ENCODE results near the gene KY.

Gene KY

DNA sequence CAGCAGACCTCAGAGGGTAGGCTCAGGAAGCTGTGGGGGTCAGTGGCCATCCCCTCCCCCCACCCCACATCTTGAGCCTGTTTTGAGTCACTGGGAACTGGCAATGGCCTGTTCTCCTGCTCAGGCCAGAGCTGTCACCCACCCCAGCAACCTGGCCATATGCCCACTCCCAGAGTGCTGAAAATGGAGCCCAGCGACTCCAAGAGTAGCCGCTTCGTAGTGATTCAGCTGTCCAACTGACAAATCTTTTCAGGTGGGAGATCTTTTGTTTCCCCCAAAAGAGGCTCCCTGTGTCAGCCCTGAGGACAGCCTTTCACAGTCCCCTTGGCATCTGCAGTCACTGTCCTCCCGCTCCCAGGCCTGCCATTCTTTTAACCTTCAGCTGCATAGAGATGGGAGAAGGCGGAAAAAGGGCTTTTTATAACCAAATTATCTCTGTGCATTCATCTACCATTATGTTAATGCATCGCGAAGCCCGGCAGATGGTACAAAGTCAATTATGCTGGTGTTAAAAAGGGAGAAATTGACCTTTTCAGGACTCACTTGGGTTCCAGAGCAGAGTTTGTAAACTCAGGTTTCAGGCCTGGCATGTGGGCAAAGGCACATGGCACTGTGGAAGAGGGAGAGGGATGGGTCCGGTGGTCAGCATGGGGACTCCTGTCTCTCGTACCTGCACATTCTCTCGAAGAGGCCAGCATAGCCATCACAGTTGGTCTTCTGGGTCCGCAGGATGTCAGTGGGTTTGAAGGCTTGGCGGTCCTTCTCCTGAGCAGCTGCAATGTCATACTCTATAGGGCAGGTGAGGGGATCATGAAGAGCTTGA, 32.1 kb downstream of the KY start:
- FAIRE-seq = no peak

DNA sequence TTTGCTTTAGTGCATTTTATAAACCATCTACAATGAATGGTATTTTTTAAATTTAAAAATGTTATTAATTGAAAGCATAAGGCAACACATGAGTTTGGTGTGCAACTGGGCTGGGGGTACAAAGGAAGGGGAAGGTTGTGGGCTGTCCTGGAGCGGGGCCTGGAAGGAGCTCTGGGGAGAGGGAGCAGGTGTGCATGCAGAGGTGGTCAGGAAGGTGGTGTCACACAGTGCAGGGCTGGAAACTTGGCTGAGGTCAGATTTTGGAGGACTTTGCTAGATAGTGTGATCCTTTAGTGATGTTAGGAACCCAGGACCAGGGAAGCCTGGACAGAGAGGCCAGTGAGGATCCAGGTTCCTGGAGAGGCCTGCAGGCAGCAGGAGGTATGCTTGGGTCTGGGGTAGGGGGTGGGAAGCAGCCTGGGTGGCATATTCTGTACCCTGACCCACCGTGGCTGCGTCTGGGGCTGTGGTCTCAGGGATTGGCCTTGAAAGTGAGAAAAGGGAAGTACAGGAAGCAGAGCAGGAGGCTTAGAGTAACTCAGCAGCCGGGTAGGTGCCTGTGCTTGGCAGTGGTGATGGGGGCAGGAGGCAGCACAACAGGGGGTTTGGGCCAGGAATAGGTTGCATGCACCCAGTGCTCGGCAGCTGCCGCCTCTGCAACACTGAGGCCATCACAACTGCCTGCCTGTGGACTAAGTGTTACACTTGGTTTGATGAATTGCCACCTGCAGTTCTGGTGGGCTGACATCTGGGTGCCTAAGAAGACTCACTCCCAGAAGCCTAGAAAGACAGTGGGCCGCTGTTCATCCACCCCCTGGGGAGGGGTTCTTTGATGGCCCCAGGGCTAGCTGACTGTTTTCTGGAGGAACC, 33.0 kb downstream of the KY start:
- FAIRE-seq = no peak

DNA sequence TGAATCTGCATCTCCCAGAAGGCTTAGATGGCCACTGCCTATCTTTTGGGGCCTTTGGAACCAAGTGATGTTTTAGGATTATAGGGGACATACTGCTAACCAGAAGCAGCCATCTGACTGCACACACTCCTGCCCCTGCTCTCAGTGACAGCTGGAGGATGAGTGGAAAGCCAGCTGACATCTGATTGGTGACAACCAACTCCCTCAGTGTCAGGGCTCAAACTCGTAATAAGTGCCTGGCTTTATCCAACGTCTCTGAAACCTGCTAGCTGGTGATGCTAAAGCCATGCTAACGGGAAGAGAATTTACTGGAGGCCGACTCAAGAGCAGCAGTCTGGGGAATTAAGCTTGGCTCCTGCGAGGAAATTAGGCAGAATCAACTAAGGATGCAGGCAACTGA, 35.1 kb downstream of the KY start:
- no peak for FAIRE-seq

GRCh38 chr3:134614955-134615354, 35.9 kb downstream of the KY start:
- FAIRE-seq = no peak

DNA sequence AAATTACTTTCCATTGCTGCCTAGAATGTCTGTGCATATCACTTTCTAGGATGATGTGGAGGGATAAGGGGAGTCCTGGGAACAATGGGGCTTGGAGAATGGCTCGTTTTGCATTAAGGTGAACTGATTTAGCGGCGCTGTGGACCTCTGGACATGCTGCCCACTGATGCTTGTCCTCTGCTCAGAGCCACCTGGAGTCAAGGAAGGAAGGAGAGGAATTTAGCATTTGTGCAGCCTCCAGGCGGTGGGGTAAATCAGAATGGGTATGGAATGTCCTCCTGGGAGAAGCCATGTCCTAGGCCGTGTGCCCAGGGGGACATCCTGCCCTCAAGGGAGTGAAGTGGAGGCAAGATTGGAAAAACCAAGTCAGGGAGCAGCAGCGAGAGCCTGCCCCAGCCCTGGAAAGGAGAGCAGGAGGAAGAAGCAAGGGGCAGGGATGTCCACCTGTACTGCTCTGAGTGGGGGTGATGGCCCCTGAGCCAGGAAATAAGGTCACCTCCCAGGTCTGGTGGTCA, 37.8 kb downstream of the KY start:
- FAIRE-seq = no peak

DNA sequence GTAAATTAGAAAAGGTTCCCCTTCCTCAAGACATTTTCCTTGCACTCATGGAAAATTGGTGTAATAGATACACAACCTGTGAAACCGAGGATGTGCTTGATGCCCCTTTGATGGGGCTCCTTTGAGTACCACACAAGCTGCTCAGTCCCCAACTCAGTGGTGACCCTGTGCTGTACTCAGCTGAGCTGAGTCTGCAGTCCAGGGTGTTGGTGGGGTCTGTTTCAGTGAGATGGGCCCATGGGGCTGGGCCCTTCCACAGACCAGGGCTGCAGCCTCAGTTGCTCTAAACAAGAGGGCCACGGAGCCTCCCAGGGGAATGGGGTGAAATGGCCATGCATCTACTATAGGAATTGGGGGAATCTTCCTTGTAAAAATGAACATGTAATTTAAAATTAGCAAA, 39.3 kb downstream of the KY start:
- FAIRE-seq = no peak

DNA sequence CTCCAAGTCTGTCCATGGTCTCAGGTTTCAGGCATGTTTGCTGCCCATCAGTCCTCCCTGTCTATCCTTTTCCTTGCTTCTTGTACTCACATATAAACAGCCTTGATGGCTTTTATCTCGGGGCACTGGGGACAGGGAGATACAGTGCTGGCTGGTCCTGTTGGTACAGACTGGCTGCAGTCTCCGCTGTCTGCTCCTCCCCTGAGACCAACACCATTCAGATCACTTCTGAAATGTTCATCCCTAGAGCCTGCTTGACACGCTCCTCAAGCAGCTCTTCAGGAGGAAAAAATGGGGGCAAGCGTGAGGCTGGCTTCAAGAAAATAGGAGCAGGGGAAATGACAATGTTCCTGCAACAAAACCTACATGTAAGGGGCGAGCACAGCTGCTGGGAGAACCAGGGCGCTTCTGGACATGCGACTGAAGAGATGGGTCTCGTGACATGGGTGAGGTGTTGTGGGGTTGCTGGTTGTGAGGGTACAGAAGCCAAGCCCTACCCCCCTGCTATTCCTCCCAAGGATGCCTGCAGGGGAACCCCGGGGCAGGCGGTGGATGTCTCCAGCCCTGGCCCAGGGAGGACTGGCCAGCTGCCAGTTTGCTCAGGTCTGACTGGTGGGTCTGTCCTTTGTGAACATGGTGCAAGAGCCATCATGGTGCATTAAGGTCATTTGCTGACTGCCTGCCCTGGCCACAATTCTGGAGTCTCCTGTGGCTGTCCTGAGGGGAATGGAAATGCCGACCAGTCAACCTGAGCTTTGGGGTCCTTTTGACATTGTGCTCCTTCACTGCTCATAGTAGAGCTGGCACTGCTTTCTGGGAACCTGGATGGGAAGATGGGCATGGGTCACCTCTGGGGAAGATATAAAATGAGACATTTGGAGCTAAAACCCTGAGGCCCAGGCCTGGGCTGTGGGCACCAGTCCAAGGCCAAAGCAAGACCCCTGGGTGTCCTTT, 40.1 kb downstream of the KY start:
- no peak for FAIRE-seq

- FAIRE-seq = no peak
These were observed 40.9 kb downstream of the KY start for GRCh38 chr3:134609821-134610431.

DNA sequence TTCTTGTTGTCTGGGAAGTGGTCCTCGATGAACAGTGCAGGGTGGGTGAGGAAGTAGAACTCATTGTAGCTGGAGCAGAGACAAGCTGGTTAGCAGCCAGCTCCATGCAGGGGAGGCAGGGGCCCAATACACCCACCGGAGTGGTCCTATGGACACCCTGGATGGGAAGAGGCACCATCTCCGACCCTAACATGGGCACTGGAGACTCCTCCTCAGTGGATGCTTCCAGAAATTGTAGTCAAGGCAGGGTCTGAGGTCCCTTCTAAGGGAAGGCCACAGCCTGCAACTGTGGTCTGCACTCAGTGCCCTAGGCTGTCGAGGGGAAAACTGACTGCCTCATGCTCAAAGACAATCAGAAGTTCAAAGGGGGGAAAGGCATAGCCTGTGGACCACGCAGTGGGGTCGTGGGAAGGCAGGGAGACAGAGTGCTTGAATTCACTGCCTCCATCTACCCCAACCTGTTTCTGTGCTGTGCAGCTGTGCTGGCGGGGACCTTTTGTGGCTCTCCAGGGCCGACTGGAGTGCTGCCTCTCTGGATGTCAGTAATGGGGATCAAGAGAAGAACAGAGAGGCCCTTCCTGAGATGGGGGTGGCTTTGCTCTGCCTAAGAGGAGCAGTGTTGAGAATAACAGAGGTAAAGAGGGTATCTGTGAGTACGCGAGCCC, 41.9 kb downstream of the KY start:
- no peak for FAIRE-seq

- FAIRE-seq = no peak
These were observed 42.6 kb downstream of the KY start for GRCh38 chr3:134608023-134608770.

DNA sequence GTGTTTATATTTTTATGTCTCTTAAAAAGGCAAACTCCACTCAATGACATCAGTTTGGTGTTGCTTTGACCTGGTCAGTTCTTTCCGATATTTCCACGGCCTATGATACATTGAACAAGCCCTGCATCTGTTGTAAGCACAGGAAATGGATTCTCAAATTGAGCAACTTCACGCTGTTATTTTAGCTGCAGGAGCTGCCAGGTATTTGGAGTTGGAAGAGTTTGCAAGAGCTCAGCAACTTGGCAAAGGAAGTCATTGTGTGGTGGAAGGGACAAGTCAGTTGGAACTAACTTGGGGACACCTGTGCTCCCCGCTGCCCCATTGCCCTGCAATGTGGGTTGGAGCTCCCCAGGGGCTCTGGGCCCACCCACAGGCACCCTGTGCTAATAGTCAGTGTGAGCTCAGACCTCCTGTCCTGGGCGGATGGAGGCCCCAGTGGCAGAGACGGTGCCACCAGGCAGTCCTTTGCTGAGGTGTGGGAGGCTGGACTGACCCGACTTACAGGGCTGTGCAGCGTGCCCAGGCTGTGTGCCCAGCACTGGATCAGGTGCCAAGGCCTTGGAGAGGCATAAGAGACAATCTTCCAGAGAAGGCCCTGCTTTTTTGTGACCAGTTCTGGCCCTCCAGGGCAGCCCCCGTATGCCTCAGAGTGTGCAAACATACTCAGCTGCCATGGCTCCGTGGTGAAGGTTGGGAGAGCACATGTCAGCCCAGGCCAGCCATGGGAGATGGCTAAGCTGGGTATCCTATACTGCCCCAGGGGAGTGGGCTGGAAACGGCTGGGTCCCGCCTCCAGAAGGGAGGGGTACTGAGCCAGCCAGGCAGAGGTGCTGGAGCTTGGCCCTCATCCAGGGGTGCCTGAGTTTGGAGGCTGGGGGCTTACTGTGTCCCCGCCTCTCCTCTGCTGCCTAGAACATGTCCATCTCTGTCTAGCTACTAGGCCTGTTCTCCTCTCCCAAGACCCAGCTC, 43.5 kb downstream of the KY start:
- FAIRE-seq = no peak

DNA sequence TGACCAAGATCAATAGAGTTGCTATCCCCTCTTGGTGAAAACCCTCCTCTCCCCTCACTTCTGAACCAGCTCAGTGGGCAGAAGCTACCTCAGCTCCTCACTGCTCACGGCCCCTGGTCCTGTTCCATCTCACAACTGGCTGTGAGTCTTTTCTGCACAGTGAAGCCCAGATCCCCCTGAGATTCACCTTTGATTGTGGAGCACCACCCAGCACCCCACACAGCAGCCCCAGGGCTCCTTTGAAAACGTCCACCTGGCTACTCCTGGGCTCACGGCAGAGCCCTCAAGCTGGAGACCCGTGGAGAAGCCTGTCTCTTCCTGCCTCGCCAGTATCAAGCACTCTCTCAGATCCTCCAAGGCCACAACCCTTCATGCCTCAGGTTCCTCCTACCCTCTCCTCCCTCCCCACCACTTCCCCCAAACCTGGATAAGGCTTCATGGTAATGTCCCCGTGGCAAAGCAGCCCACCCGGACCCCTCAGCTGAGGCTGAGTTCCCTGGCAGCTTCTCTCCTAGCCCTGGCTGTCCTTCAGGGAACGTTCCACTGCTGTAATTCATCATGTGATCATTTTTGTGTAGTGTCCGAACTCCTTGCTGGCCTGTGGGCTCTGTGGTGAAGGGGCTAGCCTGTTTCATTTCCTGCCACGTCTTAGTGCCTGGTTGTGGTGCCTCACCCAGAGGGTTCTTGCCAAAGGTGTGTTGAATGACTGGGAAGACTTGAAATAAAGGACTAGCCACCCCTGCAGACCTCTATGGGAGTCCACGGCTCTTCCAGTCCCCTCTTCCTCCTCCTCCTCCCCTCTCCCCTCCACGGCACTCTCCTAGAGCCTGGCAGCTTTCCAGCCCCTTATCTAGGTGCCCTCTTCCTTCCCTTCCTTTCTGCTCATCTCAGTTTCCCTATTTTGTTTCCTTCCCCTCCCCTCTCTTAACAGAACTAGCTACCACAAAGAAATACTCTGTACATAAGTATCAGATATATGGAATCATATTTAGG, 44.5 kb downstream of the KY start:
- FAIRE-seq = no peak

GRCh38 chr3:134605556-134605955, 45.3 kb downstream of the KY start:
- FAIRE-seq = no peak

GRCh38 chr3:134603956-134604355, 46.9 kb downstream of the KY start:
- no peak for FAIRE-seq

- FAIRE-seq = no peak
These were observed 47.3 kb downstream of the KY start for GRCh38 chr3:134603480-134603879.

DNA sequence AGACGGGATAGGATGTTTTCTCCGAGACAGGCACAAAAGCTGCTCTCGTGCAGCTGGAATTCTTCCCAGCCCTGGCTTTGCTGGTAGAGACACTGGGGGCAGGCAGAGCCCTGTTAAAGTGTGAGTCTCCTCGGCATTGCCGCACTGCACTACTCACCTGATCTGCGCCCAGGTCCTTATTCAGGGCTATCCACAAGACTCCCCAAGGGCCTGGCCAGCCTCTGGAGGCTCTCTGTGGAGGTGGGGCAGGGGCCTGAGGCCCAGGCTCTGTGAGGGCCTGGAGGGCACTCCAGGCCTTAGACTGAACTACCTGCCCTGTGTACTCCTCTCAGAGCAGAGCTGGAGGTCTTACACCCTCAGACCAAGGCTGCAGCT, 48.4 kb downstream of the KY start:
- FAIRE-seq = no peak

- FAIRE-seq = no peak
These were observed 49.0 kb downstream of the KY start for GRCh38 chr3:134601539-134602439.
